Brain microvascular endothelial cell (primary cell): ENCODE results near the gene P3H4.

Source experiments
- DNase-seq: peaks from one replicate; pipeline ENCODE4 v3.0.0-alpha.2; 2020
- H3K27ac ChIP-seq: fragments of 250-450 bp; sonication (Bioruptor Pico); 2 replicates; pipeline ENCODE4 v1.5.1; 2020; ENCODE audit warnings: mild to moderate bottlenecking, moderate library complexity
- H3K27me3 ChIP-seq: fragments of 250-450 bp; sonication (Bioruptor Pico); replicated peaks from 2 replicates; pipeline ENCODE4 v1.5.1; 2020; ENCODE audit warnings: mild to moderate bottlenecking
- H3K36me3 ChIP-seq: fragments of 250-450 bp; sonication (Bioruptor Pico); replicated peaks from 2 replicates; pipeline ENCODE4 v1.5.1; 2020; ENCODE audit warnings: mild to moderate bottlenecking
- H3K4me3 ChIP-seq: 2 replicates; pipeline ENCODE4 v1.5.1; 2011; ENCODE audit warnings: low read depth, mild to moderate bottlenecking, control low read depth, low read length, moderate library complexity
- CTCF ChIP-seq: IDR thresholded peaks from 2 replicates; pipeline ENCODE4 v1.5.1; 2011; ENCODE audit warnings: low read depth, mild to moderate bottlenecking, moderate library complexity, low read length, control low read depth, inconsistent platforms; ENCODE audit errors: missing control alignments
- in situ Hi-C: cut with HindIII; loops from 2 replicates; pipeline ENCODE4 v1.10.0; 2017; ENCODE audit warnings: low sequenced_read_pairs, low pct_ligation_motif_present

The P3H4 gene

GRCh38 chr17:41768682-41769288, 43.0 kb downstream of the P3H4 start:
- H3K4me3 ChIP-seq, result no peak overlapping the region
- no peak for TF ChIP-seq CTCF
- in situ Hi-C loops, result no loop called here
- peaks cover 75% of the 10 kb centered on the region for H3K36me3 ChIP-seq
- no peak for DNase-seq
- H3K27ac ChIP-seq, result no peak overlapping the region
- H3K27me3 ChIP-seq, result no peaks in the 10 kb centered on the region

- in situ Hi-C loops, result no loop called here
- Histone ChIP-seq H3K27ac (no peak overlapping the region), H3K27me3 (no peaks in the 10 kb centered on the region), H3K36me3 (peaks cover 88% of the 10 kb centered on the region), H3K4me3 (no peak overlapping the region)
- no peak for TF ChIP-seq CTCF
- DNase-seq, result no peak
Observed at GRCh38 chr17:41767324-41768042, 44.3 kb downstream of the P3H4 start.

- peaks cover 86% of the 10 kb centered on the region for H3K36me3 ChIP-seq
- in situ Hi-C loops, result no loop called here
- H3K27ac ChIP-seq, result no peak overlapping the region
- TF ChIP-seq CTCF, result no peak
- H3K27me3 ChIP-seq, result no peaks in the 10 kb centered on the region
- DNase-seq, result no peak
- no peak overlapping the region for H3K4me3 ChIP-seq
Observed at GRCh38 chr17:41766135-41766534, 45.6 kb downstream of the P3H4 start.

GRCh38 chr17:41763327-41763726, 48.4 kb downstream of the P3H4 start:
- H3K27ac ChIP-seq, result no peak overlapping the region
- no peak for TF ChIP-seq CTCF
- no peaks in the 10 kb centered on the region for H3K27me3 ChIP-seq
- DNase-seq, result no peak
- in situ Hi-C loops, result no loop called here
- H3K4me3 ChIP-seq, result no peak overlapping the region
- H3K36me3 ChIP-seq, result peaks cover 78% of the 10 kb centered on the region

GRCh38 chr17:41762841-41763240, 48.9 kb downstream of the P3H4 start:
- Histone ChIP-seq H3K27ac (no peak overlapping the region), H3K36me3 (peaks cover 78% of the 10 kb centered on the region), H3K4me3 (no peak overlapping the region), H3K27me3 (no peaks in the 10 kb centered on the region)
- no peak for TF ChIP-seq CTCF
- no peak for DNase-seq
- in situ Hi-C loops, result no loop called here
